ENCODE data around the gene ANKRD33B.

The ANKRD33B gene

DNA sequence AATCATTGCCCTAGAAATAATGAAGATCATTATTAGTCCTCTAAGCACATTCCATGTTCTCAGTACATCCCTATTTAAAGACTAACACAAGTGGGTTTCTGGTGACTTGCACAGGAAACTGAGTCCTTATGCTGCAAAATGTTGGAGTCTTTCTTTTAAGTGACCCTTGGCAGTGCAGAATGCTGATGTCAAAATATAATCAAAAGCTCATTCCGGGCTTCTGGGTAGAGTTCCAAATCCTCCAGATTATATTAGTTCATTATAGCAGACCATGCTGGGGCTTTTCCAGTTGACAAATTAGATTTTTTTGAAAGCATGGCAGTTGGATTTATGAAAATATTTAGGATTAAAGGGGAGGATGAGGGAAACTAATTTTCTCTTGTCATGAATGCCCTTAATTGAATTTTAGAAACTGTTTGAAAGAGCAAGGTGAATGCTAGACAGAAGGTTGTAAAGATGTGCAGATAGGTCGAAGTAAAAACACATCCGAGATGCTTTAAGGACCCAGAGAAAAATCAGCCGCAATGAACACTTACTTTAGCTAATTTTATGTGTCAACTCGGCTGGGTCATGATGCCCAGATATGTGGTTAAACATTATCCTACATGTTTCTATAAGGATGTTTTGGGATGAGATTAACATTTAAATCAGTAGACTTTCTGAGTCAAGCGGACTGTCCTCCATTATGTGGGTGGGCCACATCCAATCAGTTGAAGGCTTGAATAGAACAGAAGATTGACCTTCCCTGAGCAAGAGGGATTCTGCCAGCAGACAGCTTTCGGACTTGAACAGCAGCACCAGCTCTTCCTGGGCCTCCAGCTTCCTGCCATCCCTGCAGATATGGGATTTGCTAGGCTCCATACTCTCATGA is 108.5 kb downstream of the ANKRD33B start:
- DNase-seq (ENCODE audit: low read depth in 3 of 3, low spot score in 1 of 3): no peak

DNA sequence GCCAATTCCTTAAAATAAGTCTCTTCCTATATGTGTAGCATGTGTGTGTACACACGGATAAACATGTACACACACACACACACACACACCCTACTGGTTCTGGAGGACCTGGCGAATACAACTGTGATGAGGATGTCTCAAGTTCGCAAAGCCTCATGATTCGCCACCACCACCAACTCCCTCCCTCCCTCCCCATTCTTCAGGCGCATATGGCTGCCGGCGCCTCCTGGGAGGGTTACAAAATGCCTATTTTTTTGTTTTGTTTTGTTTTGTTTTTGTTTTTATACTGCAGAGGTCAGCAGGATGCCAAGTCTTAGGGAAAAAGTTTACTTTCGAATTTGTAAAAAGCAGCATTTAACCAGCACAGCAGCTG is 109.1 kb downstream of the ANKRD33B start:
- DNase-seq (ENCODE audit: low read depth in 3 of 3, low spot score in 1 of 3): no peak

- DNase-seq (ENCODE audit: low read depth in 3 of 3, low spot score in 1 of 3): no peak
Observed at GRCh38 chr5:10673407-10673806, 109.5 kb downstream of the ANKRD33B start.

DNA sequence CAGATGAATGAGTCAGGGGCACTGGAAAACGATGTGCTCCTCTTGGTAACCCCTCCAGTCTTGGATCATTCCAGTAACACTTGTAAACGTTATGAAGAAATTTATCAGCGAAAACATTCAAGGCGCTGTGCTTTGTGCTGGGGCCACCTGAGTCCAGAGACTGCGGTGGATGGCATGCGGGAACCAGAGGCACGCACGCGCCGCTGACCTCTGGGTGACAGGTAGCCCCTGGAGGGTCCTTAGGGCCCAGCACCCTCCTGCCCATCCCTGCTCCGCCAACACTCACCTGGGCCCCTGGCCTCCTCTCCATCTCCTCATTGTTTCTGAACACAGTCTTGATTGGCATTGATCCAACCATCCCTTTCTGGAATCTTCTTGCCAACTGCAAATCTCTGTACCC is 110.2 kb downstream of the ANKRD33B start:
- no peak for DNase-seq (ENCODE audit: low read depth in 3 of 3, low spot score in 1 of 3)

GRCh38 chr5:10674582-10674981 is 110.7 kb downstream of the ANKRD33B start:
- no peak for DNase-seq (ENCODE audit: low read depth in 3 of 3, low spot score in 1 of 3)

DNA sequence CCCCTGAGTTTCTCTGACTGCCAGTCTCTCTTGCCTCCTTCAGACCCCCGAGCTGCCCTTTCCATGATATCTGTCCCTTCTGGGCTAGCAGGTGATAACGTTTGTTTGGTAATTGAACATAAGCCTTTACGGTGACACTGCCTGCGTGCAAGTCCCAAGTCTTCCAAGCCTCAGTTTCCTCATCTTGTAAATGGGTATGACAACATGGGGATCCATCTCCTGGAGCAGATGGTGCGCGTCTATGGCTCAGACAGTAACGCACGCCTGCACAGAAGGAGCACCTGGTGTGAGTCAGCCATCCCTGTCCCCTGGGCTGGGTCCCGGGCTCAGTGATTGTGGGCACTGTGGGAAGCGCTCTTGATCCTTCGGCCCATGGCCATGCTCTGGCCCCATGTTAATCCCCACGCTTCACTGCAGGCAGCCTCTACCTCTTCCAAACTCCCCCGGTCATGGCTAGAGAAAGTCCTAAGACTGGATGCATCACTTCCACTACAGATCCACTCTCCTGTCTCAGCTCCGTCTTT is 111.4 kb downstream of the ANKRD33B start:
- no peak for DNase-seq (ENCODE audit: low read depth in 3 of 3, low spot score in 1 of 3)

GRCh38 chr5:10676224-10676623 is 112.4 kb downstream of the ANKRD33B start:
- DNase-seq (ENCODE audit: low read depth in 3 of 3, low spot score in 1 of 3): no peak

DNA sequence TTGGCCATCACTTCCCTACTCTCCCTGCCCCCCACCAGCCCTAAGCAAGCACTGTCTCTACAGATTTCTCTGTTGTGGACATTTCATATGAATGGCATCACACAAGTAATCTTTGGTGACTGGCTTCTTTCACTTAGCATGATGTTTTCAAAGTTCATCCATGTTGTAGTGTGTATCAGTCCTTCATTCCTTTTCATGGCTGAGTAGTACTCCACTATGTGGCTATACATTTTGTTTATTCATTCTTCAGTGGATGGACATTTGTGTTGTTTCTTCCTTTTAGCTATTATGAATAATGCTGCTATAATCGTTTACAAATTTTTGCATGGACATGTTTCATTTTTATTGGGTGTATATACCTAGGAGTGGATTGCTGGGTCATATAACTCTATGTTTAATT is 113.1 kb downstream of the ANKRD33B start:
- no peak for DNase-seq (ENCODE audit: low read depth in 3 of 3, low spot score in 1 of 3)

- no peak for DNase-seq (ENCODE audit: low read depth in 3 of 3, low spot score in 1 of 3)
Observed at GRCh38 chr5:10677533-10677932, 113.7 kb downstream of the ANKRD33B start.

- no peak for DNase-seq (ENCODE audit: low read depth in 3 of 3, low spot score in 1 of 3)
Observed at GRCh38 chr5:10678244-10678643, 114.4 kb downstream of the ANKRD33B start.

- no peak for DNase-seq (ENCODE audit: low read depth in 3 of 3, low spot score in 1 of 3)
Observed at GRCh38 chr5:10679336-10679988, 115.6 kb downstream of the ANKRD33B start.

DNA sequence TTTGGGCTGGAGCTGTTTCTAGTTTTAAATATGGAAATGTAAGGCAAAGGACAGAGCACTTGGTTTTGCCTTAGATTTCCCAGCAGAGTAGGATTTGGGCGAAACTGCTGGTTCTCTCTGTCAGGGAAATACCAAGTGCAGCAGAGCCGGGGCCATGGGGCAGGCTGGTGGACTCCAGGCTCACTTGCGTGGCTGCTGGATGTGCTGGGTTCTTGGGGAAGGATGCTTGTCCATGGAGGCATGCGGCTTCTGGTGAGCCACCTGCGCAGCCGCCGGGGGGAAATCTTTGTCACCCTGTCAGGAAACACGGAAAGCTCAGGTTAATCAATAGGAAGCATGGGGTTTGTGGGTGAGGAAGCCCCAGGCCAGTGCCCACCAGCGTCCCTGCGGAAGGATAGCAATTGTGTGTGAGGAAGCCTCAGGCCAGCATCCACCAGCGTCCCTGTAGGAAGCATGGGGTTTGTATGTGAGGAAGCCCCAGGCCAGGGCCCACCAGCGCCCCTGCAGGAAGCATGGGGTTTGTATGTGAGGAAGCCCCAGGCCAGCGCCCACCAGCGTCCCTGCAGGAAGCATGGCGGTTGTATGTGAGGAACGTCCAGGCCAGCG is 117.1 kb downstream of the ANKRD33B start:
- DNase-seq (ENCODE audit: low read depth in 3 of 3, low spot score in 1 of 3): no peak

GRCh38 chr5:10681731-10682679 is 118.1 kb downstream of the ANKRD33B start:
- no peak for DNase-seq (ENCODE audit: low read depth in 3 of 3, low spot score in 1 of 3)

DNA sequence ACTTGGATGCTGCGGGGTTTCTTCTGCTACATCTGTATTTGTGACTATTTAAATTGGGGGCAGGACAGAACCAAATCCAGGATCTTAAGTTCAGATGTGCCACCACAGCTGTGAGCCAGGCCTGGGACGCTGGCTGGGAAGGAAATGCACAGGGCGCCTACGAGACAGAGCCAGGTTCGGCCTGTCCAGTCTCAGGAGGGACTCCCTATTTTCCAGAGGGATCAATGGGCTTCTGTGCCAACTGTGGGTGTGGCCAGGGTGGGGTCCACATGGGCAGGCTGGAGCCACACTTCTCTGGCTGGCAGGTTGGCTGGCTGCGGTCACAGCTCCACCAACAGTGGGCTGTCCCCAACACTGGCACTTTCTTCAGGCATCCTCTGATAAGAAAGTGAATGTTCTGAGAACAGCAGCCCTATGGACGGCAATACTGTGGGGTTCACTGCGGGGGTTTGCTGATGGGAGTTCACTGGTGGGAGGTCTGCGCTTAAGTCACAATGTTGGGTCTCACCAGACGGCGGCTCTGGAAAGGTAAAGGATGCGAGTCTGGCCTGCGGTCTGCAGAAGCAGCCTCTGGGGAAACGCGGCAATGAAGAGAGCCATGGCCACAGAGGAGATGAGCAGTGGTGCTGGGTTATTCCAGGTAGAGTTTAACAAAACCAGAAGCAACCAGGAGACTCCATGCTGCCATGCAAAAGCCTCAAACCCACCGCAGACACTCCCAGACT is 119.1 kb downstream of the ANKRD33B start:
- no peak for DNase-seq (ENCODE audit: low read depth in 3 of 3, low spot score in 1 of 3)

GRCh38 chr5:10684303-10685086 is 120.6 kb downstream of the ANKRD33B start:
- DNase-seq (ENCODE audit: low read depth in 3 of 3, low spot score in 1 of 3): no peak

GRCh38 chr5:10685115-10685521 is 121.2 kb downstream of the ANKRD33B start:
- no peak for DNase-seq (ENCODE audit: low read depth in 3 of 3, low spot score in 1 of 3)

- no peak for DNase-seq (ENCODE audit: low read depth in 3 of 3, low spot score in 1 of 3)
Observed at GRCh38 chr5:10686890-10687289, 123.0 kb downstream of the ANKRD33B start.

- no peak for DNase-seq (ENCODE audit: low read depth in 3 of 3, low spot score in 1 of 3)
Observed at GRCh38 chr5:10688651-10689171, 124.8 kb downstream of the ANKRD33B start.

GRCh38 chr5:10689391-10690081 is 125.7 kb downstream of the ANKRD33B start:
- no peak for DNase-seq (ENCODE audit: low read depth in 3 of 3, low spot score in 1 of 3)

Measured in stimulated activated CD4-positive, alpha-beta T cell treated with anti-CD3 and anti-CD28 coated beads, TNF-alpha, amount 100 ng/mL, for 1 hour (primary cell).